Stimulated activated CD4-positive, alpha-beta T cell treated with anti-CD3 and anti-CD28 coated beads, Interleukin-12 subunit alpha, Interleukin-12 subunit beta, amount 100 ng/mL, for 4 hours (primary cell): ENCODE measurements around the gene HYAL4.

ENCODE experiments used
- DNase-seq: peaks from one replicate; pipeline ENCODE4 v3.0.0-alpha.2; 2020

HYAL4 gene

DNA sequence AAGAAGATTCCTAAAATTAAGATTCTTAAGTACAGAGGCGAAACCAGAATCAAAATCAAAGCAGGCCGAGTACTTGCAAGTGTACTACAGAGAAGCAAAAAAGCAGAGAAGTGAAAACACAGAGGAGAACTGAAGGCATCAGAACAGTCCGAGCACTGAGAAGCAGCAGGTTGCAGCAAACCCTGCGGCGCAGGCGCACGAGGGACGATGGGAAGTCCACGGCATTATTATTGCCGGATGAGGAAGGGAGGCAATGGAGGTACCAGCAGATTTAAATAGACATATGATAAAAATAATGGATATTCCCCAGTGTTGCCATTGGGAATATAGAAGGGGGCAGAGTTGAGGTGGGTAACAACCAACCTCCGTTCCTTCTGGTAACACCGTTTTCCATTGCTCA lies 72.9 kb downstream of the HYAL4 start:
- no peak for DNase-seq

DNA sequence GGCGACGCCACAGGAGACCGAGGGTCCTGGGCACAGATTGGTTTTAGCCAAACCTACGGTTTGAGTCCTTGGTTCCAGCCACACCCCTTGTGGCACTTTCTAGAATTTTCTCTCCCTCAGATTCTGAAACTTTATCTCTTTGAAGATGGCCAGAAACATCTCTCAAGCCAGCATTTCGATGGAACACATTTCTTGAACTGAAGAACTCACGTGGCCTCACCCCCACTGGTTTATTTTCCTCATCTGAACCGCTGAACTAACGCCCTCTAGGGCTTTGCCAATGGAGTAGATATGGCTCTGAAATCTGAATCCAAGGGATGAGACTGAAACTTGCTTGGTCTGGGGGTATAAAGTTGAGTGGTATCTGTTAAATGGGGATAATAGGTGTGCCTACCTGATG lies 73.3 kb downstream of the HYAL4 start:
- DNase-seq = no peak

- no peak for DNase-seq
Observed at GRCh38 chr7:123923599-123923998, 78.6 kb downstream of the HYAL4 start.

DNA sequence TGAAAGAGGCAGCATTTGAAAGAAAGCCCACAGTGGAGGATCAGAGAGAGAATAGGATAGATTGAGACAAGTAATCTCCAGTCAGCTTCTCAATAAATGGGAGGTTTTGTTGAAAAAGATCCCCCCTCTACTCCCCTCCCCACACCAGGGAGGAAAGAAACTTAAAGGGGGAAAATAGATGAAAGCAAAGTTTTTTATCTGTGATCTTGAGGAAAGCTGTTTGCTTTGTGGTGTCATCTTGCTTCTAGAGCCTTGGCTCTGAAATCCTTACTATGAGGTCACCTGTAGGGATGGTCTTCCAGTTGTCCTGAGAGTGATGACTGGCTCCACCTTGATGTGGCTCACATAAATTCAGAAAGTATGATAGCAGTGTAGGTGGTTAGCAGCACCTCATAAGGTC lies 80.0 kb downstream of the HYAL4 start, which contains the start of gene SPAM1:
Gene SPAM1 (plus strand): TSS at position 301 of the 400 bp plus-strand sequence. CDS start 28,330 bp downstream, outside the sequence.
- DNase-seq = no peak
